K562 (cell line): ENCODE measurements around the gene NME7.

Experiments
- CTCF ChIP-seq, 3 experiments: IDR thresholded peaks in 2 of 3; conservative IDR thresholded peaks in 1 of 3; 2 replicates each; pipeline ENCODE4 v1.5.1; 2011 to 2012; ENCODE audit warnings: low read length in 3 of 3, mild to moderate bottlenecking in 3 of 3, control low read depth in 2 of 3, improper control_type of control experiment in 1 of 3, inconsistent platforms in 1 of 3, low read depth in 1 of 3, mixed read lengths in 1 of 3, moderate library complexity in 1 of 3; ENCODE audit not compliant: insufficient read depth in 2 of 3
- HSF4 ChIP-seq: fragments of 250-450 bp; sonication (Bioruptor Pico); IDR thresholded peaks from 2 replicates; pipeline ENCODE4 v2.1.2; 2022; ENCODE audit warnings: mild to moderate bottlenecking, moderate library complexity, borderline replicate concordance
- NONO ChIP-seq, 2 experiments: fragments of 200-400 bp in 1 of 2; fragments of 450-650 bp in 1 of 2; formaldehyde crosslinking in 1 of 2; IDR thresholded peaks; 2 replicates each; pipeline ENCODE4 v1.6.1; 2017; ENCODE audit warnings: low read depth in 2 of 2, mild to moderate bottlenecking in 2 of 2, moderate library complexity in 2 of 2, low read length in 1 of 2
- TAF1 ChIP-seq: IDR thresholded peaks from 2 replicates; pipeline ENCODE4 v1.6.1; 2011; ENCODE audit warnings: mild to moderate bottlenecking, low read length, moderate library complexity; ENCODE audit not compliant: insufficient read depth, control insufficient read depth, severe bottlenecking; ENCODE audit errors: extremely low read depth
- ZNF217 ChIP-seq: sonication (generic); formaldehyde crosslinking; IDR thresholded peaks from 2 replicates; pipeline ENCODE4 v1.8.0; 2022; ENCODE audit warnings: mild to moderate bottlenecking, missing genetic modification reagents

- no peak for TF ChIP-seq ZNF217 (CRISPR knock-in tag)
- TF ChIP-seq CTCF (IDR thresholded peaks at IDR 0.05 in 2 of 3, conservative IDR thresholded peaks at IDR 0.05 in 1 of 3; ENCODE audit: insufficient read depth in 2 of 3, low read depth in 1 of 3, low read length in 3 of 3), result no peak
- TF ChIP-seq TAF1, result no peak
- no peak for TF ChIP-seq HSF4 (CRISPR knock-in tag)
- no peak for TF ChIP-seq NONO (IDR thresholded peaks at IDR 0.05; ENCODE audit: low read depth in 2 of 2, low read length in 1 of 2)
These were observed 104.5 kb downstream of the NME7 start for GRCh38 chr1:169263059-169263458.
